K562 (cell line): Measurements from ENCODE around the gene ADAP2. TPM values are rescaled to one million over a fixed set of nuclear protein-coding genes. Genes with fewer than 3 reads are reported as not detected.

ENCODE experiments used
- ATAC-seq: fragments of 200-7000 bp; cut with Tn5 transposase; 3 replicates; pipeline ENCODE4 v1.9.1; 2020; ENCODE audit warnings: moderate library complexity
- BruUV-seq: library from RNA; stranded (reverse); fragments of 400-500 nt; replicated peaks from 2 replicates; lab custom pipeline; 2021; lab: Mats Ljungman, UMichigan
- CTCF ChIA-PET: fragments of 300-600 bp; formaldehyde crosslinking; extraction: SDS; loops from one replicate; lab custom pipeline; 2021; ENCODE audit warnings: low intra/inter-chr PET ratio; lab: Yijun Ruan, JAX
- POLR2A ChIA-PET: fragments of 300-600, 350-650 bp; sonication (Branson Sonifier 250); formaldehyde crosslinking; extraction: SDS; loops from one replicate; lab custom pipeline; 2021; ENCODE audit warnings: antibody characterized with exemption, inconsistent platforms; lab: Yijun Ruan, JAX
- DNase-seq, 4 experiments: peaks; one replicate each; pipeline versions ENCODE4 v3.0.0 to v3.0.0-alpha.2; 2011 to 2018; ENCODE audit warnings: low spot score in 3 of 4, mixed read lengths in 3 of 4; ENCODE audit errors: extremely low read depth in 1 of 4
- FAIRE-seq: peaks from 2 replicates; lab custom pipeline; 2011; peaks lifted over from hg19 to GRCh38; lab: Jason Lieb, UNC
- H2AFZ ChIP-seq: 2 replicates; pipeline ENCODE4 v1.6.0; 2011; ENCODE audit warnings: low read depth, low read length, control low read depth, inconsistent platforms
- H3K27ac ChIP-seq: fragments of 200-600 bp; 3 replicates; pipeline ENCODE4 v1.8.0; 2011; ENCODE audit warnings: low read depth, mild to moderate bottlenecking, control low read depth, inconsistent platforms, low read length, moderate library complexity, mixed read lengths; ENCODE audit errors: extremely low read depth
- H3K27me3 ChIP-seq, 2 experiments: fragments of 300-600 bp in 1 of 2; 2 replicates in 1 of 2; 3 replicates in 1 of 2; pipeline versions ENCODE4 v1.6.0 to v1.8.0; 2011; ENCODE audit warnings: inconsistent platforms in 2 of 2, low read length in 2 of 2, mild to moderate bottlenecking in 1 of 2, mixed read lengths in 1 of 2, moderate library complexity in 1 of 2; ENCODE audit not compliant: control insufficient read depth in 2 of 2, insufficient read depth in 2 of 2
- H3K36me3 ChIP-seq: fragments of 300-600 bp; 3 replicates; pipeline ENCODE4 v1.8.0; 2011; ENCODE audit warnings: mild to moderate bottlenecking, low read length, inconsistent platforms; ENCODE audit not compliant: control insufficient read depth, insufficient read depth
- H3K4me1 ChIP-seq, 2 experiments: fragments of 200-600 bp in 1 of 2; replicated peaks in 1 of 2; 2 replicates in 1 of 2; 3 replicates in 1 of 2; pipeline versions ENCODE4 v1.5.1 to v1.8.0; 2011; ENCODE audit warnings: inconsistent platforms in 2 of 2, low read length in 2 of 2, mild to moderate bottlenecking in 1 of 2, mixed read lengths in 1 of 2, moderate library complexity in 1 of 2; ENCODE audit not compliant: control insufficient read depth in 2 of 2, insufficient read depth in 2 of 2
- H3K4me2 ChIP-seq: 2 replicates; pipeline ENCODE4 v1.6.1; 2011; ENCODE audit warnings: low read length, control low read depth, inconsistent platforms, mixed read lengths; ENCODE audit not compliant: insufficient read depth
- H3K4me3 ChIP-seq: fragments of 200-600 bp; sonication (generic), shearing (Covaris generic); 2 replicates; pipeline ENCODE4 v1.5.1; 2016; ENCODE audit warnings: control low read depth, inconsistent platforms
- H3K79me2 ChIP-seq: fragments of 200-600 bp; 3 replicates; pipeline ENCODE4 v1.8.0; 2011; ENCODE audit warnings: low read length, inconsistent platforms; ENCODE audit not compliant: control insufficient read depth, insufficient read depth
- H3K9ac ChIP-seq, 2 experiments: 2 replicates each; pipeline versions ENCODE4 v1.6.0 to v1.6.1; 2011; ENCODE audit warnings: low read depth in 2 of 2, low read length in 2 of 2, control low read depth in 1 of 2, inconsistent platforms in 1 of 2, mild to moderate bottlenecking in 1 of 2, mixed read lengths in 1 of 2; ENCODE audit not compliant: insufficient read depth in 1 of 2
- H3K9me1 ChIP-seq: one replicate; pipeline ENCODE4 v1.6.0; 2011; ENCODE audit warnings: inconsistent platforms, mild to moderate bottlenecking, low read length, moderate library complexity; ENCODE audit not compliant: control insufficient read depth, insufficient read depth
- H3K9me3 ChIP-seq: replicated peaks from 2 replicates; pipeline ENCODE4 v1.5.1; 2011; ENCODE audit warnings: low read depth, low read length, inconsistent platforms; ENCODE audit not compliant: control insufficient read depth, insufficient read depth
- H4K20me1 ChIP-seq: replicated peaks from 2 replicates; pipeline ENCODE4 v1.6.1; 2011; ENCODE audit warnings: low read length, inconsistent platforms, mixed read lengths; ENCODE audit not compliant: control insufficient read depth, insufficient read depth
- FOXK1 ChIP-seq: sonication (generic); formaldehyde crosslinking; IDR thresholded peaks from 2 replicates; pipeline ENCODE4 v1.8.0; 2022; ENCODE audit warnings: missing genetic modification reagents, mild to moderate bottlenecking, borderline replicate concordance
- WGBS: fragments of 100-300 bp; shearing (Covaris generic); methylation state at CpG from one replicate; pipeline ENCODE4 v1.1.6; 2016; ENCODE audit warnings: low coverage, mixed read lengths; ENCODE audit not compliant: insufficient coverage; ENCODE audit errors: missing lambda C conversion rate; 5-methylcytosine and 5-hydroxymethylcytosine counted together
- in situ Hi-C: fragments of 300-500 bp; cut with MboI; formaldehyde crosslinking; loops from 4 replicates; pipeline ENCODE4 v1.15.0; 2018; ENCODE audit warnings: inconsistent platforms, mixed read lengths
- intact Hi-C: fragments of 100-400 bp; cut with micrococcal nuclease; formaldehyde crosslinking; loops from 2 replicates; pipeline ENCODE4 v1.14.2; 2022
- polyA plus RNA-seq, 8 experiments: library from polyadenylated mRNA; depleted of rRNA in 4 of 8; stranded (reverse) in 5 of 8; unstranded in 3 of 8; fragments of >200 nt; fragmentation: Nextera tagmentation in 2 of 8; fragmentation: Illumina TruSeq in 1 of 8; extraction: Ambion mirVana in 2 of 8; extraction: Trizol in 1 of 8; gene quantifications; 2 replicates each; pipeline versions ENCODE4 v1.2.1 to v1.2.3, GENCODE V29; 2011 to 2014; ENCODE audit warnings: inconsistent platforms in 1 of 8, missing spikeins in 1 of 8
- total RNA-seq, 7 experiments: library from RNA; depleted of rRNA in 6 of 7; stranded (reverse); fragments of >200 nt in 6 of 7; fragmentation: Illumina TruSeq in 2 of 7; extraction: Trizol in 2 of 7; gene quantifications; 2 replicates each; pipeline versions ENCODE4 v1.2.1 to v1.2.3, GENCODE V29; 2011 to 2021; ENCODE audit warnings: low replicate concordance in 1 of 7
- TF ChIP-seq, protein P1 (sequence below): fragments of 250-450 bp; sonication (Bioruptor Pico); IDR thresholded peaks from 2 replicates; pipeline ENCODE4 v1.4.0; 2020; ENCODE audit warnings: mild to moderate bottlenecking
- TF ChIP-seq, protein P2 (sequence below), 2 experiments: fragments of 150-350 bp in 1 of 2; IDR thresholded peaks; 2 replicates each; pipeline ENCODE4 v1.6.1; 2012 to 2016; ENCODE audit warnings: low read depth in 2 of 2, low read length in 2 of 2, mild to moderate bottlenecking in 1 of 2, moderate library complexity in 1 of 2
- TF ChIP-seq, protein P3 (sequence below), 2 experiments: IDR thresholded peaks; 2 replicates each; pipeline ENCODE4 v1.6.1; 2011; ENCODE audit warnings: borderline replicate concordance in 1 of 2, control low read depth in 1 of 2, low read depth in 1 of 2, low read length in 1 of 2, mild to moderate bottlenecking in 1 of 2, mixed read lengths in 1 of 2, moderate library complexity in 1 of 2; ENCODE audit not compliant: insufficient read depth in 1 of 2, insufficient read length in 1 of 2, poor library complexity in 1 of 2, severe bottlenecking in 1 of 2; ENCODE audit errors: extremely low read depth in 1 of 2

The ADAP2 gene
- total and polyA plus RNA-seq, 9 of the 15 experiments (the other 6 are each of a cell fraction or from before 2014, with no cell fraction given), result 0.06 to 0.73 (median 0.23) TPM; not detected in 5

DNA sequence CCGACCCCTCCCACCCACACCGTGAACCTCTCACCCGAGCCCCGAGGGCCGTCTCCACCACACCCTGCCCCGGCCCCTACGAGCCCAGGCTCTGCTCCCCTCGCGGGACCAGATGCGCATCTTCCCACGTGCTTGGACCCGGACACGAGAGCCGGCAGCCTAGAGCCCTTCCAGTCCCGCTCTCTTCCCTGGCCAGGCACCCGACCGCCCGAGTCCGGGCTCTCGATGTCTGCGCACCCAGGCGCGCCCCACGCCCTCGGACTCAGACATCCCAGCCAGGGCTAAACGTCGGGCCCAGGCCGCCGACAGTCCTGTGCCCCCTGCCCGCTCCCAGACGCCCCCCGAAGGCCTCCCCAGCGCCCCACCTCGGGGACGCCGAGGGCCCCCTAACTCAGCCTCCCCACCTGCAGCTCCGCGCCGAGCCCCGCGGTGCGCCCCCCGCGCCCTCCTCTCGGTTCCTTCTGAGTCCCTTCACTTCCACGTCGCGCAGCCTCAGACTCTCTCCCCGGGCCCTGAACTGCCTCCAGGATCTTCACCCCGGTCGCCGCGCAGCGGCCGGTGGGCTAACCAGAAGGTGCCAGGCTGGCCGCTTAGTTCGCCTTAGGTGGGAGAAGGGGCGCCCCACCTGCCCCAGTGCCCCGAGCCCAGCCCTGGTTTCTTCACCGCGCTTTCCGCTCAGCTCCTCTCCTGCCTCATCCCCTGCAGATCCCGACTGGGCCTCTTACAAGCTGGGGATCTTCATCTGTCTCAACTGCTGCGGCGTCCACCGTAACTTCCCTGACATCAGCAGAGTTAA lies 688 bp downstream of the ADAP2 start:
- no TSS peak for BruUV-seq
- Histone ChIP-seq H3K4me1 (peaks cover 0 to 13% of the 10 kb centered on the region in 2 experiments; a peak in 2 of 5 replicates), H3K4me2 (no peak overlapping the region), H3K9me1 (no peaks in the 10 kb centered on the region), H3K79me2 (no peaks in the 10 kb centered on the region), H3K4me3 (no peak overlapping the region), H2AFZ (no peak overlapping the region), H4K20me1 (no peaks in the 10 kb centered on the region; the same call in 1 of the 2 replicates), H3K9me3 (no peaks in the 10 kb centered on the region), H3K27me3 (peaks cover 20 to 51% of the 10 kb centered on the region in 2 experiments; a peak in 4 of 5 replicates), H3K36me3 (no peaks in the 10 kb centered on the region), H3K9ac (no peak overlapping the region), H3K27ac (no peak overlapping the region)
- in situ Hi-C loops (no loop called here), intact Hi-C loops (no loop called here)
- CTCF ChIA-PET, result interaction anchor here (0.5 kb wide), 1 partner anchor 23 kb away, joined by 3 read pairs; no protein-coding TSS in a partner anchor
- TF ChIP-seq, protein P1, sequence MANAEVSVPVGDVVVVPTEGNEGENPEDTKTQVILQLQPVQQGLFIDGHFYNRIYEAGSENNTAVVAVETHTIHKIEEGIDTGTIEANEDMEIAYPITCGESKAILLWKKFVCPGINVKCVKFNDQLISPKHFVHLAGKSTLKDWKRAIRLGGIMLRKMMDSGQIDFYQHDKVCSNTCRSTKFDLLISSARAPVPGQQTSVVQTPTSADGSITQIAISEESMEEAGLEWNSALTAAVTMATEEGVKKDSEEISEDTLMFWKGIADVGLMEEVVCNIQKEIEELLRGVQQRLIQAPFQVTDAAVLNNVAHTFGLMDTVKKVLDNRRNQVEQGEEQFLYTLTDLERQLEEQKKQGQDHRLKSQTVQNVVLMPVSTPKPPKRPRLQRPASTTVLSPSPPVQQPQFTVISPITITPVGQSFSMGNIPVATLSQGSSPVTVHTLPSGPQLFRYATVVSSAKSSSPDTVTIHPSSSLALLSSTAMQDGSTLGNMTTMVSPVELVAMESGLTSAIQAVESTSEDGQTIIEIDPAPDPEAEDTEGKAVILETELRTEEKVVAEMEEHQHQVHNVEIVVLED (CRISPR knock-in tag), result no peak
- TF ChIP-seq, protein P2, sequence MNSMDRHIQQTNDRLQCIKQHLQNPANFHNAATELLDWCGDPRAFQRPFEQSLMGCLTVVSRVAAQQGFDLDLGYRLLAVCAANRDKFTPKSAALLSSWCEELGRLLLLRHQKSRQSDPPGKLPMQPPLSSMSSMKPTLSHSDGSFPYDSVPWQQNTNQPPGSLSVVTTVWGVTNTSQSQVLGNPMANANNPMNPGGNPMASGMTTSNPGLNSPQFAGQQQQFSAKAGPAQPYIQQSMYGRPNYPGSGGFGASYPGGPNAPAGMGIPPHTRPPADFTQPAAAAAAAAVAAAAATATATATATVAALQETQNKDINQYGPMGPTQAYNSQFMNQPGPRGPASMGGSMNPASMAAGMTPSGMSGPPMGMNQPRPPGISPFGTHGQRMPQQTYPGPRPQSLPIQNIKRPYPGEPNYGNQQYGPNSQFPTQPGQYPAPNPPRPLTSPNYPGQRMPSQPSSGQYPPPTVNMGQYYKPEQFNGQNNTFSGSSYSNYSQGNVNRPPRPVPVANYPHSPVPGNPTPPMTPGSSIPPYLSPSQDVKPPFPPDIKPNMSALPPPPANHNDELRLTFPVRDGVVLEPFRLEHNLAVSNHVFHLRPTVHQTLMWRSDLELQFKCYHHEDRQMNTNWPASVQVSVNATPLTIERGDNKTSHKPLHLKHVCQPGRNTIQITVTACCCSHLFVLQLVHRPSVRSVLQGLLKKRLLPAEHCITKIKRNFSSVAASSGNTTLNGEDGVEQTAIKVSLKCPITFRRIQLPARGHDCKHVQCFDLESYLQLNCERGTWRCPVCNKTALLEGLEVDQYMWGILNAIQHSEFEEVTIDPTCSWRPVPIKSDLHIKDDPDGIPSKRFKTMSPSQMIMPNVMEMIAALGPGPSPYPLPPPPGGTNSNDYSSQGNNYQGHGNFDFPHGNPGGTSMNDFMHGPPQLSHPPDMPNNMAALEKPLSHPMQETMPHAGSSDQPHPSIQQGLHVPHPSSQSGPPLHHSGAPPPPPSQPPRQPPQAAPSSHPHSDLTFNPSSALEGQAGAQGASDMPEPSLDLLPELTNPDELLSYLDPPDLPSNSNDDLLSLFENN (IDR thresholded peaks at IDR 0.05; ENCODE audit: low read depth in 2 of 2, low read length in 2 of 2), result no peak
- TF ChIP-seq, protein P3, sequence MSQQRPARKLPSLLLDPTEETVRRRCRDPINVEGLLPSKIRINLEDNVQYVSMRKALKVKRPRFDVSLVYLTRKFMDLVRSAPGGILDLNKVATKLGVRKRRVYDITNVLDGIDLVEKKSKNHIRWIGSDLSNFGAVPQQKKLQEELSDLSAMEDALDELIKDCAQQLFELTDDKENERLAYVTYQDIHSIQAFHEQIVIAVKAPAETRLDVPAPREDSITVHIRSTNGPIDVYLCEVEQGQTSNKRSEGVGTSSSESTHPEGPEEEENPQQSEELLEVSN (IDR thresholded peaks at IDR 0.05; ENCODE audit: borderline replicate concordance in 1 of 2, extremely low read depth in 1 of 2, insufficient read depth in 1 of 2, insufficient read length in 1 of 2, low read depth in 1 of 2, low read length in 1 of 2, poor library complexity in 1 of 2, severe bottlenecking in 1 of 2), result peak in 1 of 2 experiments; percentile 53
- TF ChIP-seq FOXK1 (CRISPR knock-in tag), result no peak
- no peak for FAIRE-seq
- DNase-seq, result no peak
- POLR2A ChIA-PET, result no interaction called here
- no peak for ATAC-seq
- WGBS, result 46% methylated on average over 33 of the region's 66 CpGs
